Upper lobe of left lung (tissue), 4 donors: ENCODE results near the gene PIGP.

Experiments
- CTCF ChIP-seq, 6 experiments: fragments of 450-650 bp in 4 of 6; fragments of 200-600 bp in 2 of 6; sonication (generic) in 2 of 6; IDR thresholded peaks; one replicate each; pipeline ENCODE4 v1.5.1; 2016 to 2019; ENCODE audit warnings: antibody characterized with exemption in 6 of 6
- EP300 ChIP-seq, 4 donors: sonication (generic); formaldehyde crosslinking; IDR thresholded peaks; one replicate each; pipeline ENCODE4 v1.5.1; 2017; ENCODE audit warnings: antibody characterized with exemption in 4 of 4, control low read depth in 2 of 4
- POLR2A ChIP-seq, 4 donors: fragments of 450-650 bp; IDR thresholded peaks; one replicate each; pipeline ENCODE4 v1.5.1; 2016 to 2017; ENCODE audit warnings: antibody characterized with exemption in 4 of 4, mild to moderate bottlenecking in 2 of 4
- POLR2AphosphoS5 ChIP-seq, 2 donors: sonication (generic); formaldehyde crosslinking; IDR thresholded peaks; one replicate each; pipeline ENCODE4 v1.5.1; 2017; ENCODE audit warnings: antibody characterized with exemption in 2 of 2

DNA sequence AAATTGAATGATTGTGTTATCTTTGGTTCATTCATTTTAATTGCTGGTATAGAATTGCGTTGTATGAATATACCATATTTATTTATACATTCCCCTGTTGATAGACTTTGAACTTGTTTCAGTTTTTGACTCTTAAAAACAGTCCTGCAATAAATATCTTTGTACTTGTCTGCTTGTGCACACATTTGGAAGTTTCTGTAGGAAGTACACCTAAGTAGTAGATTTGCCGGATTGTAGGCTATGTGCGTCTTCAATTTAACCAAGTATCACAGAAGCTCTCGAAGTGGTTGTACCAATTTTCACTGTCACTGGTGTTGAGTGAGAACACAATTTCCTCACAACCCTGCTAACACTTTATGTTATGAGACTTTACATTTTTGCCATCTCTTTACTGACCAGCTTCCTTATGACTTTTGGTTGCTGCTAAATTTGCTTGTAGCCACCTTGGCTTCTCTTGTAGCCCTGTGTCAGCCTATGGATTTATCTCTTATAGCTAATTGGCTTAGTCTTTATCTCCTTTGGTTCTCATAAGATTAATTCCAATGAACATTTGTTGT lies 2.4 kb upstream of the PIGP start:
- TF ChIP-seq CTCF (IDR thresholded peaks at IDR 0.05) (no peak), EP300 (IDR thresholded peaks at IDR 0.05) (no peak), POLR2AphosphoS5 (IDR thresholded peaks at IDR 0.05) (no peak), POLR2A (IDR thresholded peaks at IDR 0.05) (no peak)
